GM21447 (cell line): ENCODE measurements around the gene TMEM150B.

Experiments
- ATAC-seq: cut with Tn5 transposase; IDR thresholded peaks from one replicate; pipeline ENCODE4 v1.9.1; 2021; ENCODE audit not compliant: unreplicated experiment

Gene TMEM150B, protein sequence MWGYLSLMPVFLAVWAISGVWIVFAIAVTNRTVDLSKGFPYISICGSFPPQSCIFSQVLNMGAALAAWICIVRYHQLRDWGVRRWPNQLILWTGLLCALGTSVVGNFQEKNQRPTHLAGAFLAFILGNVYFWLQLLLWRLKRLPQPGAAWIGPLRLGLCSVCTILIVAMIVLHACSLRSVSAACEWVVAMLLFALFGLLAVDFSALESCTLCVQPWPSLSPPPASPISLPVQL

DNA sequence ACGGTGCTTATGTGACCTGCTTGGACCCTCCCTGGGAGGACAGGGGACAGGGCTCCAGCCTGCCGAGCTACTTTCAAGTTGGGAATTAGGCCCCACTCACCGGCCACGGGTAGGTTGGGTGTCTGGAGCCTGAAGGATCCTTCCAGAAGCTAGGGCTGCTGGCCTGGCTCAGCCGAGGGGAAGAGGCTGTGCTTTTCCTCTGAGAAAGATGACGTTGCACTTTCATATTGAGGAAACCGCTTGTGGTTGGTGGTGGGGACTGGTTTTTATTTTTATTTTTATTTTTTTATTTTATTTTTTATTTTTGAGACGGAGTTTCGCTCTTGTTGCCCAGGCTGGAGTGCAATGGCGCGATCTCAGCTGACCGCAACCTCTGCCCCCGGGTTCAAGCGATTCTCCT, at the start of gene TMEM150B:
Gene TMEM150B, minus strand, starts transcription at position 170 of the 400 bp plus-strand sequence. CDS start 4,305 bp downstream, outside the sequence.
- no peak for ATAC-seq

DNA sequence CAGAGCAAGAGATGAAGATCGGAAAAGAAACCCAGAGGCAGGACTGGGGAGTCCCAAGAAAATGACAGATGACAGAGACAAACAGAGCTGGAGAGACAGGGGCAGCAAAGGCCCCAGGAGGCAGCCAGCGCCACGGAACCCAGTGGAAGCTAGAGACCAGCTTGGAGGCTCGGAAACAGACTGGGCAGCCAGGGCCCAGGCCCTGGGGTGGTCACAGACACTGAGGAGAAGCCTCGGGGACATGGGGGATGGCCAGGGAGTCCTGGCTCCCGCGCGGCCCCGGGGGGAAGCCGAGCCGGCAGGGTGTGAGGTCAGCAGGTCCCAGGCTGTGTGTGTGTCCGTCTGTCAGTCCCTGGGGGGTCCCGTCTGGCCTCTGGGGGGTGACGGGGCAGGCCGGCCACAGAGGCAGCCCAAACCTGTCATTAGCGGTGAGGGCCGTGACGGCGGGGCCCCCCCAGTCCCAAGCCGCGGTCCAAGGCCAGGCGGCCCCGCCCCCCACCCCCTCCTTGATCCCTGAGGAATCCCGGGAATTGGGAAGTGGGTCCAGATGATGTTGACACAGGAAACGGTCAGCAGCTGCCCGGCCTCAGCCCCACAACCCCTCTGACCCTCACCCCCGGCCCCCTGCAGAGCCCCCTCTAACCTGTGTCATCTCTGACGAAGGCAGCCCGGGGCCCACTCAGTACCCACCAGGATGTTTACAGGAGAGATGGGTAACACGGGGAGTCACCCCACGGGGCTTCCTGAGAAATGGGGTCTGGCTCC, 49.0 kb upstream of the TMEM150B start:
- ATAC-seq, result no peak

DNA sequence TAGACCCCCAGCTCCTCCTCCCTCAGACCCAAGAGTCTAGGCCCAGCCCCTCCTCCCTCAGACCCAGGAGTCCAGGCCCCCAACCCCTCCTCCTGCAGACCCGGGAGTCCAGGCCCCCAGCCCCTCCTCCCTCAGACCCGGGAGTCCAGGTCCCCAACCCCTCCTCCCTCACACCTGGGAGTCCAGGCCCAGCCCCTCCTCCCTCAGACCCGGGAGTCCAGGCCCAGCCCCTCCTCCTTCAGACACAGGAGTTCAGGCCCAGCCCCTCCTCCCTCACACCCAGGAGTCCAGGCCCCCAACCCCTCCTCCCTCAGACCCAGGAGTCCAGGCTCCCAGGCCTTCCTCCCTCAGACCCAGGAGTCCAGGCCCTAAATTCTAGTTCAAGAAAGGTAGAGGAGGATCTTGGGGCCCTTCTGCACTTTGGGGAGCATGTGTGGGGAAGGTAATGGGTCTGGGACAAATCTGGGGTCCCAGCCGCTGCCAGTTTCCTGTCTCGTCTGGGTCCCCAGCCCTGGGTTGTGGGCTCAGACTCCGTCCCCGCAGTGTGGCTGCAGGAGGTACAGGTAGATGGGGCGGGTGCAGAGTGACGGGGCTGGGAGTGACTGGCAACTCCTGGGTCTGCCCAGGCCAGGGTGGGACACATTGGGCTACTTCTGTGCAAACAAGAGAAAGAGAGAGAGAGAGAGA, 48.3 kb upstream of the TMEM150B start:
- ATAC-seq, result no peak

DNA sequence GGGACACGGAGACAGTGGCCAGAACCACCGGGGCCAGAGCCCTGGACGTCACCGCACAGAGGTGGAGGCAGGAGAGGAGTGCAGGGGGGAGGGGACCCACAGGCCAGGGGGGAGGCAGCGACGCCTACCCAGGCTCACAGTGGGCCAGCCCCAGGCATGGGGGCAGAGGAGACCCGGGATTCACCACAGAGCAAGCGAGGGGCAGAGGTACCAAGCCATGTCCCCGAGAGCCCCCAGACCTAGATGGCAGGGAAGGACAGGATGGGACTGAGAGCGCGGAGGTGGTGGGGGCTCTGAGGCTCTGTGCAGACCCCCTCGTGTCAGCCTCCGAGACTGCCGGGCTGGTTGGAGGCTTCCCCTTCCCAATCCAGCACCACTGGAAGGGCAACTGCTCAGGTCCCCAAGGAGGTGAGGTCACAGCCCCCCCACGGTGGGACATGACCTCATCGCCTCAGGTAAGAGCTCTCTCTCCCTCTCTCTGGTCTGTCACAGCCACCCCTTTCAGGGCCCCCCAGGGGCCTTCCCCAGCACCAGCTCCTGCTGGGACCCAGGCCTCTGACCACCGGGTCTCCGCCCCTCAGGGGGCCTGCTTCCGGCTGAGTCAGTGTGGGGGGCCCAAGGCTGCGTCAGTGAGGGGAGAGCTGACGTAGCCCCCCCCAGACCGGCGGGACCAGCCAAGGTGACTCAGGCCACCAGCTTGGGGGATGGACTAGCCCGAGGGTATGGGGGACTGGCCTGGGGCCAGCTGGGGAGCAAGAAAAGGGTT, 47.4 kb upstream of the TMEM150B start:
- ATAC-seq, result no peak

GRCh38 chr19:55370305-55370988, 45.3 kb upstream of the TMEM150B start, which contains the start of gene IL11:
IL11 (minus strand) TSS chr19:55370463; CDS start chr19:55370310, 153 bp downstream.
- ATAC-seq, result no peak

- no peak for ATAC-seq
These were observed 44.6 kb upstream of the TMEM150B start for GRCh38 chr19:55369653-55370304.

DNA sequence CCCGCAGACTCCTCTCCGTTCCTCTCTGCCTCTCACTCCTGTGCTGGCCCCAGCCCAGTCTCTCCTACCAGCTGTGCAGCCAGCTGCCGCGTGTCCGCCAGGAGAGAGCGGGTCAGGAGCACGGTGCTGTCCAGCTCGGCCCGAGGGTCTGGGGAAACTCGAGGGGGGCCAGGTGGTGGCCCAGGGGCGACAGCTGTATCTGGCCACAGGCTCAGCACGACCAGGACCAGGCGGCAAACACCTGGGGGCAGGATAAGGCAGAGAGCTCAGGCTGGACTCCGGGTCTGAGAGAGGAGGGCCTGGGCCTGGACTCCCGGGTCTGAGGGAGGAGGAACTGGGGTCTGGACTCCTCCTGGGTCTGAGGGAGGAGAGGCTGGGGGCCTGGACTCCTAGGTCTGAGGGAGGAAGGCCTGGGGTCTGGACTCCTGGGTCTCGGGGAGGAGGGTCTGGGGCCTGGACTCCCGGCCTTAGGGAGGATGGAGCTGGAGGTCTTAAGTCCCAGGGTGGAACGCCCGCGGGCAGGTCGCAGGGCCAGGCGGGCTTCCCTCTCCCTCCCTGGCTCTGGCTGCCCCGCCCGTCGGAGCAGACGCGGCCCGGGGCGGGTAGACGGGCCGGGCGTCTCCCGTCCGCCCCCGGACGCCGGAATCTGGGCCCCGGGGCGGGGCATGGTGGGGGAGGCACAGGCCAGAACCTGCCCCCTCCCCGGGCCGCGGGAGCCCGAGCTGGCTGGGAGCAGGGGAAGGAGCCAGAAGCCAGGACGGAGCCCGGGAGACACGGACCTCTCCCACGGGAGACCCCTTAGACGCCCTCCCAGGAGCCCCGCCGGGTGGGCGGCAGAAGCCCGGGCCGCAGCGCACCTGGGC, 43.8 kb upstream of the TMEM150B start:
- ATAC-seq, result no peak

GRCh38 chr19:55368106-55368505, 43.0 kb upstream of the TMEM150B start:
- no peak for ATAC-seq

DNA sequence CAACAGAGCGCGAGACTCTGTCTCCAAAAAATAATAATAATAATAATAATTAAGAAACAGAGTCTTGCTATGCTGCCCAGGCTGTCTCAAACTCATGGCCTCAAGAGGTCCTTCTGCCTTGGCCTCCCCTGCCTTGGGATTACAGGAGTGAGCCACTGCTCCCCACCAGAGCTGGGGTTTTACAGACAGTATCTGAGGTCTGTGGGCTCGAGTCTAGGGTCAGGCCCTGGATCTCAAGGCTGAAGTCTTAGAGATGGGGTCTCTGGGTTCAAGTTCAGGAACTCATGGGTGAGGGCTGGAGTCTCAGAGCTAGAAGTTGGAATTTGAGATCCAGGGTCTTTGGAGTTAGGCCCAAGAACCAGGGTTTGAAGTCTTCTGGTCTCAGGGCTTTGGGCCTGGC, 41.6 kb upstream of the TMEM150B start:
- no peak for ATAC-seq

DNA sequence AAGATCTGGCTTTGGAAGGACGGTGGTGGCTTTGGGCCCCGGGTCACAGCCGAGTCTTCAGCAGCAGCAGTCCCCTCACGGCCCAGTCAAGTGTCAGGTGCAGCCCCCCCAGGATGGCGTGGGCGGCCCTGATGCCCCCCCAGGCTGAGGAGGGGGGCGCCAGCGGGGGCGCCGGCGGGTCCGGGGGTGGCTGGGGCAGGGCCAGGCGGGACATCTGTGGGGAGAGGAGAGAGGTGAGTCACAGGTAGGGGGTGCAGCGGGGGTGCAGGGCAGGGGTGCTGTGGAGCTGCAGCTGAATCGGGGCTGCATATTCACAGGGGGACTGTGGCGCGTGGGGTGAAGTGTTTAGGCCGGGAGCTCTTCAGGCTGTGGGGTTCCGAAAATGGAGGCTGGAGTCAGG, 40.8 kb upstream of the TMEM150B start:
- ATAC-seq, result no peak

DNA sequence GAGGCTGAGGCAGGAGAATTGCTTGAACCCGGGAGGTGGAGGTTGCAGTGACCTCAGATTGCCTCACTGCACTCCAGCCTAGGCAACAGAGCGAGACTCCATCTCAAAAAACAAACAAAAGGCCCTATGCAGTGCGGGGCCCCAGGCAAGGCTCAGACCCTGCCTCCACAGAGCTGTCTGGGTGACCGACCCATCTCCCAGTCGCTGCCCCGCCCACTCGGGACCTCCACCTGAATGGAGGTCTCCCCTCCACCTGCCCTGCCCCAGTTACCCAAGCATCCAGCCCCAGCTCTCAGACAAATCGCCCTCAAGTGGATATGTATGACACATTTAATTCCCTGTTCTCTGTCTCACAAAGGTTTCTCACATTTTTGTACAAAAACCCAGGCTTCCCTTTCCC, 40.1 kb upstream of the TMEM150B start:
- no peak for ATAC-seq

DNA sequence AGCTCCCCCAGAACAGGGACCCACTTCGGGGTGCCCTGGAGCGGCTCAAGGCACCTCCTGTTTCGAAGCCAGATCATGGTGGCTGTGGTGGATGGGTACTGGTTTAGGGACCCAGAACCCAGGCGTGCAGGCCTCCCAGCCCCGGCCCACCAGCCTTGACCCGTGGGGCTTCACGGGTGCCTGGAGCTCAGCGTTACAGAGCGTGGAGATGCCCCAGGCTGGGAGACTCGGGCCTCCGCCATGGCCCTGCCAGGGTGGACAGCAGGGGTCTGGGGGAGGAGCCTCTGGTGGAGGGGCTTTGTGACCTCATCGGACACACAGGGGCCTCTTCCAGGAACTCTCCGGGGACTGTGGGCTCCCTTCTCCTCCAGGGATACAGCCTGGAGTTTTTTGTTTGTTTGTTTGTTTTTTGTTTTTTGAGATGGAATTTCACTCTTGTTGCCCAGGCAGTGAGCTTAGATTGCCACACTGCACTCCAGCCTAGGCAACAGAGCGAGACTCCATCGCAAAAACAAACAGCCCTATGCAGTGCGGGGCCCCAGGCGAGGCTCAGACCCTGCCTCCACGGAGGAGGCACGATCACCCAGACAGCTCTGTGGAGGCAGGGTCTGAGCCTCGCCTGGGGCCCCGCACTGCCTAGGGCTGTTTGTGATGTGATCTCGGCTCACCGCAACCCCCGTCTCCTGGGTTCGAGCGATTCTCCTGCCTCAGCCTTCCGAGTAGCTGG, 38.0 kb upstream of the TMEM150B start, which contains the start of gene GARIN5B:
Gene GARIN5B, minus strand, starts transcription at position 271 of the 727 bp plus-strand sequence. Its CDS starts 194 bp downstream, at position 77.
- no peak for ATAC-seq

DNA sequence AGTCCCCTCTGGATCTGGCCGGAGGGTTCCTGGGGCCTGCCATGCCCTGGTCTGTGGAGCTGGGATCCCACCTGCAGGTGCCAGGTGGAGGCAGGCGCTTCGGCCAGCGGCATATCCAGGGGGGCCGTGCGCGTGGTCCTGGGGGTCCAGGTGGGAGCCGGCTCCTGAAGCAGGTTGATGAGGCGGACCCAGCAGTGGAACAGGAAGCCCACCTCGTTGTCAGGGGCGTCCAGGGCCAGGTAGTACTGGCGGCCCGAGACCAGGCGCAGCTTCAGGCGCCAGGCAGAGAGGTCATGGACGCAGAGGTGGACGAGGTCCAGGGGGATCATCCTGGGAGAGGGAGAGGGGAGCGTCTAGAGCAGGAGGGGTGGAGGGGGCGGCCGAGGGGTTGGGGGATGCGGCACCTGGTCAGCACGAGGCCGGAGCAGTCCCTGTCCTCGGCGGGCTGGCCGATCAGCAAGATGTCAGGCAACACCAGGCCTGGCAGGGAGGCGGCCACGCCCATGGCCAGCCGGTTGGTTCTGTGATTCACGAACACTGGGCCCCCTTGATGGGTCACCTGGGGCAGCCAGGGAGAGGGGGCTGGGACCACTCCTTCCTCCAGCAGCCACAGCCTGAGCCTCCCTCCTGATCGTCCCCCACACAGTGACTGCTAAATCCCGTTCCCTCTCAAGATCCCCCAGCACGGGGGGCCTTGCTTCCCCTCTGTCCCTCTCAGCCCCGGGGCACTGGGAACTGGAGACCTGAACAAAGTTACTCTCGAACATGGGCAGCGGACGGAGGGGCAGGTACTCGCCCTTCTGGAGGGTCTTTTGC, 37.2 kb upstream of the TMEM150B start:
- no peak for ATAC-seq

GRCh38 chr19:55360902-55361301, 35.8 kb upstream of the TMEM150B start:
- no peak for ATAC-seq

DNA sequence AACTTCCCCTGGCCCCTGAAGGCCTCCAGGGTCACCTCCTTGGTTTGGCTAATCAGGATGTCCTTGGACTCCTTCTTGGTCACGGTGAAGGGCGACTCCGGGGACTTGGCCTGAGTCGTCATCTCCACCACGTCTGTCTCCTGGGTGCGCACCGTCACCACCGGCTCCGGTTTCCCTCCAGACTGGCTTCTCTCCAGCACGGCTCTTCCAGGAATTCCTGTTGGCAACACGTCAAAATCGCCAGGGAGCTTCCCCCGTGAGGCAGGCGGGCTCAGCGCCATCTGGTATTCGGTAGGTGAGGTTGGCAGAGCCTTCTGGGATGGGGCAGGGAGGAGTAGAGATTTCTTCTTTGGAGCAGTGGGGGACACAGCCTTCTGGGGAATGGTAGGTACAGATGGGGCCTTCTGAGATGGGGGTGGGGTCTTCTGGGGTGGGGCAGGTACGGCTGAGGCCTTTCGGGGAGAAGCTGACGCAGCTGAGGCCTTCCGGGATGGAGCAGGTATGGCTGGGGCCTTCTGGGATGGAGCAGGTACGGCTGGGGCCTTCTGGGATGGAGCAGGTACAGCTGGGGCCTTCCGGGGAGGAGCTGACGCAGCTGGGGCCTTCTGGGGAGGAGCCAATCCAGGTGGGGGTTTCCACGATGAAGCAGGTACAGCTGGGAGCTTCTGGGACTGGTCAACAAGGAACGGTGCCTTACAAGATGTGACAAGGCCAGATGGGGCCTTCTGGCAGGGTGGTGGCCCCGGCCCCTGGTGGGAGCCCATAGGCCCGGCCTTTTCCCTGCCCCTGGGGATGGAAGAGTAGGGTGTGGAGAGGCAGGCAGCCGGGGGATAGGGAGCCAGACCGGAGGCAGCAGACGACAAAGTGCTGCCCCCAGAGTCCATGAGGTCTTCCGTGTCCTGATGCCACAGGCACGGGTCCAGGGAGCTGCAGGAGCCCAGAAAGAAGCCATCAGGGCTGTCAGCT, 34.1 kb upstream of the TMEM150B start:
- ATAC-seq, result no peak

- no peak for ATAC-seq
These were observed 33.4 kb upstream of the TMEM150B start for GRCh38 chr19:55358493-55358892.
